ENCODE measurements around the gene FHOD3. TPM values are rescaled to one million over a fixed set of nuclear protein-coding genes. Genes with fewer than 3 reads are reported as not detected.

Gene FHOD3
- total and polyA plus RNA-seq, 4 donors: 0.57 to 1.3 (median 1.2) TPM; not detected in 1

DNA sequence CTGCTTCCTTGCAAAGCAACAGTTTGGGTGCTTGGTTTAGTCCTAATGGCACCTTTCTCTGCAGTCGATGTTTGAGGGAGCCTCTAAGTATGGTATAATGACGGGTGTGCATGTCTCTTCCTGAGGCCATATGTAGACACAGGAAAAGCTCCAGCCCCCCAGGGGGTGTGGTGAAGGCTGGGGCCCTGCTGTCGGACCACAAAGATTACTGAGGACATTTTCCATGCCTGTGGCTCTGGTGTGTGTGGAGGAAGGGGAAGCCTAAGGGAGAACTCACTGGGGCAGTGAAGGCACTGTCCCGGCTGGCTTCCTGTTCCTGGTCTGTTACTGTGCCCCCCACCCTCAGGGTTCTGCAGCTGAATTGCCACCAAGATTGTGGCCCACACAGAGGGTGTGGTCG is 187.1 kb downstream of the FHOD3 start:
- no peak overlapping the region for H3K4me3 ChIP-seq (ENCODE audit: low read depth in 1 of 3, low read length in 3 of 3)
- WGBS: 82% methylated on average over 5 of the region's 5 CpGs
- peaks cover 0 to 3% (median 0%) of the 10 kb centered on the region in 4 donors for H3K27me3 ChIP-seq (ENCODE audit: control insufficient read depth in 4 of 4, insufficient read depth in 4 of 4, low read length in 3 of 4)
- no peak overlapping the region for H3K27ac ChIP-seq (ENCODE audit: low read depth in 1 of 2, low read length in 2 of 2)
- DNase-seq (ENCODE audit: low spot score): no peak
- no peak for TF ChIP-seq SP1 (IDR thresholded peaks at IDR 0.05)
- TF ChIP-seq JUND (IDR thresholded peaks at IDR 0.05): no peak
- no peak for TF ChIP-seq HNF4G (IDR thresholded peaks at IDR 0.05)
- TF ChIP-seq NR2F2 (IDR thresholded peaks at IDR 0.05): no peak
- TF ChIP-seq, protein P1, sequence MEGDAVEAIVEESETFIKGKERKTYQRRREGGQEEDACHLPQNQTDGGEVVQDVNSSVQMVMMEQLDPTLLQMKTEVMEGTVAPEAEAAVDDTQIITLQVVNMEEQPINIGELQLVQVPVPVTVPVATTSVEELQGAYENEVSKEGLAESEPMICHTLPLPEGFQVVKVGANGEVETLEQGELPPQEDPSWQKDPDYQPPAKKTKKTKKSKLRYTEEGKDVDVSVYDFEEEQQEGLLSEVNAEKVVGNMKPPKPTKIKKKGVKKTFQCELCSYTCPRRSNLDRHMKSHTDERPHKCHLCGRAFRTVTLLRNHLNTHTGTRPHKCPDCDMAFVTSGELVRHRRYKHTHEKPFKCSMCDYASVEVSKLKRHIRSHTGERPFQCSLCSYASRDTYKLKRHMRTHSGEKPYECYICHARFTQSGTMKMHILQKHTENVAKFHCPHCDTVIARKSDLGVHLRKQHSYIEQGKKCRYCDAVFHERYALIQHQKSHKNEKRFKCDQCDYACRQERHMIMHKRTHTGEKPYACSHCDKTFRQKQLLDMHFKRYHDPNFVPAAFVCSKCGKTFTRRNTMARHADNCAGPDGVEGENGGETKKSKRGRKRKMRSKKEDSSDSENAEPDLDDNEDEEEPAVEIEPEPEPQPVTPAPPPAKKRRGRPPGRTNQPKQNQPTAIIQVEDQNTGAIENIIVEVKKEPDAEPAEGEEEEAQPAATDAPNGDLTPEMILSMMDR (IDR thresholded peaks at IDR 0.05; ENCODE audit: low read depth, low read length, missing input control): no peak
- no peak for TF ChIP-seq TAF1 (conservative IDR thresholded peaks at IDR 0.05)
- TF ChIP-seq, protein P2, sequence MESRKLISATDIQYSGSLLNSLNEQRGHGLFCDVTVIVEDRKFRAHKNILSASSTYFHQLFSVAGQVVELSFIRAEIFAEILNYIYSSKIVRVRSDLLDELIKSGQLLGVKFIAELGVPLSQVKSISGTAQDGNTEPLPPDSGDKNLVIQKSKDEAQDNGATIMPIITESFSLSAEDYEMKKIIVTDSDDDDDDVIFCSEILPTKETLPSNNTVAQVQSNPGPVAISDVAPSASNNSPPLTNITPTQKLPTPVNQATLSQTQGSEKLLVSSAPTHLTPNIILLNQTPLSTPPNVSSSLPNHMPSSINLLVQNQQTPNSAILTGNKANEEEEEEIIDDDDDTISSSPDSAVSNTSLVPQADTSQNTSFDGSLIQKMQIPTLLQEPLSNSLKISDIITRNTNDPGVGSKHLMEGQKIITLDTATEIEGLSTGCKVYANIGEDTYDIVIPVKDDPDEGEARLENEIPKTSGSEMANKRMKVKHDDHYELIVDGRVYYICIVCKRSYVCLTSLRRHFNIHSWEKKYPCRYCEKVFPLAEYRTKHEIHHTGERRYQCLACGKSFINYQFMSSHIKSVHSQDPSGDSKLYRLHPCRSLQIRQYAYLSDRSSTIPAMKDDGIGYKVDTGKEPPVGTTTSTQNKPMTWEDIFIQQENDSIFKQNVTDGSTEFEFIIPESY (IDR thresholded peaks at IDR 0.05): no peak
- TF ChIP-seq, protein P3, sequence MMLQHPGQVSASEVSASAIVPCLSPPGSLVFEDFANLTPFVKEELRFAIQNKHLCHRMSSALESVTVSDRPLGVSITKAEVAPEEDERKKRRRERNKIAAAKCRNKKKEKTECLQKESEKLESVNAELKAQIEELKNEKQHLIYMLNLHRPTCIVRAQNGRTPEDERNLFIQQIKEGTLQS (IDR thresholded peaks at IDR 0.05): no peak
- TF ChIP-seq YY1 (IDR thresholded peaks at IDR 0.05): no peak
- TF ChIP-seq EGR1 (IDR thresholded peaks at IDR 0.05; ENCODE audit: low read depth in 2 of 2): no peak
- TF ChIP-seq HNF4A (conservative IDR thresholded peaks at IDR 0.05): no peak
- TF ChIP-seq GABPA (IDR thresholded peaks at IDR 0.05 in 1 of 2, conservative IDR thresholded peaks at IDR 0.05 in 1 of 2): no peak
- no peak for TF ChIP-seq RXRA (IDR thresholded peaks at IDR 0.05)
- no peak for TF ChIP-seq FOXA1 (IDR thresholded peaks at IDR 0.05)
- no peaks in the 10 kb centered on the region for H3K36me3 ChIP-seq (ENCODE audit: control insufficient read depth in 4 of 4, insufficient read depth in 3 of 4, low read depth in 1 of 4, low read length in 3 of 4)
- no peak overlapping the region for H3K9ac ChIP-seq (ENCODE audit: low read depth in 1 of 2, low read length in 2 of 2)
- H3K4me1 ChIP-seq (ENCODE audit: control insufficient read depth in 4 of 4, insufficient read depth in 4 of 4, low read length in 3 of 4): no peaks in the 10 kb centered on the region
- H3K9me3 ChIP-seq (ENCODE audit: control insufficient read depth in 4 of 4, low read length in 3 of 4): no peaks in the 10 kb centered on the region

DNA sequence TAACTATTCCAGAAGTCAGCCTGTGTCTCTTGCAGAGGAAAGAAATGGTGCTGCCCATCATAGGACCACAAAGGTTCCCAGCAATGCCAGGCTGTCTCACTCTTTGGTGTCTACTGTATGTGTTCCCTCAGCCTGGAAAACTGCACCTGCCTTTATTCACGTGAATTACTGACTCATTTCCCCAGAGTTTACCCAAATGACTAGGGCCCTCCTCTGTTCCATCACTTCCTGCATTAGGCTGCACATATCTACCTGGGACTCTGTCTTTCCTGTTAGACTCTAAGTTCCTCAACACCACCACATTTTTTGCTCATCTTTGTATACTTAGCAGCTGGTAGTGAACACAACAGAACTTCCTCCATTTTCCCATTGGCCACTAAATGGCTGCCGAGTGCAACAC is 188.3 kb downstream of the FHOD3 start:
- no peak overlapping the region for H3K4me3 ChIP-seq (ENCODE audit: low read depth in 1 of 3, low read length in 3 of 3)
- no peaks in the 10 kb centered on the region for H3K36me3 ChIP-seq (ENCODE audit: control insufficient read depth in 4 of 4, insufficient read depth in 3 of 4, low read depth in 1 of 4, low read length in 3 of 4)
- peaks cover 0 to 3% (median 0%) of the 10 kb centered on the region in 4 donors for H3K27me3 ChIP-seq (ENCODE audit: control insufficient read depth in 4 of 4, insufficient read depth in 4 of 4, low read length in 3 of 4)
- no peaks in the 10 kb centered on the region for H3K9me3 ChIP-seq (ENCODE audit: control insufficient read depth in 4 of 4, low read length in 3 of 4)
- 73% methylated on average over 2 of the region's 2 CpGs for WGBS
- TF ChIP-seq NR2F2 (IDR thresholded peaks at IDR 0.05): no peak
- no peak overlapping the region for H3K27ac ChIP-seq (ENCODE audit: low read depth in 1 of 2, low read length in 2 of 2)
- H3K4me1 ChIP-seq (ENCODE audit: control insufficient read depth in 4 of 4, insufficient read depth in 4 of 4, low read length in 3 of 4): no peaks in the 10 kb centered on the region
- DNase-seq (ENCODE audit: low spot score): no peak
- H3K9ac ChIP-seq (ENCODE audit: low read depth in 1 of 2, low read length in 2 of 2): no peak overlapping the region

DNA sequence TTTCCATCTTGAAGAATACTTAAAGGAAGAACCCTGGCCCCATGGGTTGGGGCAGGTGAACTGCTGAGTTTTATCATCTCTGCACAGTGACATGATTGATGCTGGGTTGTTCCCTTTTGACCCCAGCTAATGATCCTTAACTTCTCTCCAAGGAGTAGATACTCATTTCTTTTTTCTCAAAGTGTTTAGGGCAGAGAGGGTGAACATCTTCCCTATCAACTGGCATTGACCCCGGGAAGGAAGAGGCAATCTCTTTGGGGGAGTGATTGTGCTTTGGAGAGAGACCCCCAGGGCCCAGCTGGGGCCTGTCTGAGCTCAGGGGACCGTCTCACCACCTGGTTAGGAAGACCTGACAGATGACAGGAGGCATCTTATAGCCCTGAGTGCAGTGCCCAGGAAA is 190.6 kb downstream of the FHOD3 start:
- Histone ChIP-seq H3K4me3 (ENCODE audit: low read depth in 1 of 3, low read length in 3 of 3) (no peak overlapping the region), H3K27me3 (ENCODE audit: control insufficient read depth in 4 of 4, insufficient read depth in 4 of 4, low read length in 3 of 4) (peaks cover 0 to 6% (median 0%) of the 10 kb centered on the region in 4 donors), H3K36me3 (ENCODE audit: control insufficient read depth in 4 of 4, insufficient read depth in 3 of 4, low read depth in 1 of 4, low read length in 3 of 4) (no peaks in the 10 kb centered on the region), H3K27ac (ENCODE audit: low read depth in 1 of 2, low read length in 2 of 2) (no peak overlapping the region), H3K4me1 (ENCODE audit: control insufficient read depth in 4 of 4, insufficient read depth in 4 of 4, low read length in 3 of 4) (no peaks in the 10 kb centered on the region), H3K9ac (ENCODE audit: low read depth in 1 of 2, low read length in 2 of 2) (no peak overlapping the region), H3K9me3 (ENCODE audit: control insufficient read depth in 4 of 4, low read length in 3 of 4) (no peaks in the 10 kb centered on the region)
- no peak for DNase-seq (ENCODE audit: low spot score)
- 69% methylated on average over 2 of the region's 2 CpGs for WGBS
- TF ChIP-seq, protein P3 (IDR thresholded peaks at IDR 0.05): no peak
- no peak for TF ChIP-seq TAF1 (conservative IDR thresholded peaks at IDR 0.05)
- TF ChIP-seq FOXA2 (IDR thresholded peaks at IDR 0.05): no peak
- TF ChIP-seq NR2F2 (IDR thresholded peaks at IDR 0.05): no peak
- no peak for TF ChIP-seq HNF4G (IDR thresholded peaks at IDR 0.05)
- TF ChIP-seq, protein P4, sequence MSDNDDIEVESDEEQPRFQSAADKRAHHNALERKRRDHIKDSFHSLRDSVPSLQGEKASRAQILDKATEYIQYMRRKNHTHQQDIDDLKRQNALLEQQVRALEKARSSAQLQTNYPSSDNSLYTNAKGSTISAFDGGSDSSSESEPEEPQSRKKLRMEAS (IDR thresholded peaks at IDR 0.05): no peak
